ENCODE measurements around the gene SEZ6L2.
"Not testable (repeated sequence)": the region's sequence is repeated elsewhere in the genome, so short reads cannot be mapped to it uniquely, and the experiment has no call there.

DNA sequence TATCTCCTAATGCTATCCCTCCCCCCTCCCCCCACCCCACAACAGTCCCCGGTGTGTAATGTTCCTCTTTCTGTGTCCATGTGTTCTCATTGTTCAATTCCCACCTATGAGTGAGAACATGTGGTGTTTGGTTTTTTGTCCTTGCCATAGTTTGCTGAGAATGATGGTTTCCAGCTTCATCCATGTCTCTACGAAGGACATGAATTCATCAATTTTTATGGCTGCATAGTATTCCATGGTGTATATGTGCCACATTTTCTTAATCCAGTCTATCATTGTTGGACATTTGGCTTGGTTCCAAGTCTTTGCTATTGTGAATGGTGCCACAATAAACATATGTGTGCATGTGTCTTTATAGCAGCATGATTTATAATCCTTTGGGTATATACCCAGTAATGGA lies 32.4 kb upstream of the SEZ6L2 start:
- TF ChIP-seq, protein P1, sequence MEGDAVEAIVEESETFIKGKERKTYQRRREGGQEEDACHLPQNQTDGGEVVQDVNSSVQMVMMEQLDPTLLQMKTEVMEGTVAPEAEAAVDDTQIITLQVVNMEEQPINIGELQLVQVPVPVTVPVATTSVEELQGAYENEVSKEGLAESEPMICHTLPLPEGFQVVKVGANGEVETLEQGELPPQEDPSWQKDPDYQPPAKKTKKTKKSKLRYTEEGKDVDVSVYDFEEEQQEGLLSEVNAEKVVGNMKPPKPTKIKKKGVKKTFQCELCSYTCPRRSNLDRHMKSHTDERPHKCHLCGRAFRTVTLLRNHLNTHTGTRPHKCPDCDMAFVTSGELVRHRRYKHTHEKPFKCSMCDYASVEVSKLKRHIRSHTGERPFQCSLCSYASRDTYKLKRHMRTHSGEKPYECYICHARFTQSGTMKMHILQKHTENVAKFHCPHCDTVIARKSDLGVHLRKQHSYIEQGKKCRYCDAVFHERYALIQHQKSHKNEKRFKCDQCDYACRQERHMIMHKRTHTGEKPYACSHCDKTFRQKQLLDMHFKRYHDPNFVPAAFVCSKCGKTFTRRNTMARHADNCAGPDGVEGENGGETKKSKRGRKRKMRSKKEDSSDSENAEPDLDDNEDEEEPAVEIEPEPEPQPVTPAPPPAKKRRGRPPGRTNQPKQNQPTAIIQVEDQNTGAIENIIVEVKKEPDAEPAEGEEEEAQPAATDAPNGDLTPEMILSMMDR (IDR thresholded peaks at IDR 0.05), result not testable (repeated sequence)
- TF ChIP-seq POLR2A (IDR thresholded peaks at IDR 0.05), result not testable (repeated sequence)
